GM23338 (cell line): ENCODE data around the gene DCN. TPM values are rescaled to one million over a fixed set of nuclear protein-coding genes. Genes with fewer than 3 reads are reported as not detected.

Experiments used
- ATAC-seq: fragments of 200-7000 bp; cut with Tn5 transposase; 3 replicates; pipeline ENCODE4 v1.9.1; 2020
- DNase-seq: peaks from one replicate; pipeline ENCODE4 v3.0.0-alpha.2; 2015; ENCODE audit warnings: low spot score
- H2AFZ ChIP-seq: fragments of 200-600 bp; sonication (generic); 2 replicates; pipeline ENCODE4 v1.8.0; 2016; ENCODE audit warnings: antibody characterized with exemption, mild to moderate bottlenecking, moderate library complexity
- H3F3A ChIP-seq: fragments of 200-600 bp; sonication (generic); replicated peaks from 2 replicates; pipeline ENCODE4 v1.8.0; 2017; ENCODE audit warnings: antibody characterized with exemption, mixed run types, low read depth
- H3K27ac ChIP-seq: fragments of 200-600 bp; sonication (generic); 2 replicates; pipeline ENCODE4 v1.6.1; 2016; ENCODE audit warnings: low read depth
- H3K27me3 ChIP-seq: fragments of 200-600 bp; sonication (generic); 2 replicates; pipeline ENCODE4 v1.8.0; 2016; ENCODE audit warnings: mild to moderate bottlenecking, mixed run types, moderate library complexity; ENCODE audit not compliant: insufficient read depth
- H3K36me3 ChIP-seq: fragments of 200-600 bp; sonication (generic); 2 replicates; pipeline ENCODE4 v1.8.0; 2016; ENCODE audit warnings: mild to moderate bottlenecking; ENCODE audit not compliant: insufficient read depth
- H3K4me1 ChIP-seq: fragments of 200-600 bp; sonication (generic); 2 replicates; pipeline ENCODE4 v1.8.0; 2016; ENCODE audit warnings: mild to moderate bottlenecking, moderate library complexity; ENCODE audit not compliant: insufficient read depth
- H3K4me2 ChIP-seq: fragments of 200-600 bp; sonication (generic); 2 replicates; pipeline ENCODE4 v1.7.1; 2017; ENCODE audit warnings: mixed run types
- H3K4me3 ChIP-seq: fragments of 200-600 bp; sonication (generic); 2 replicates; pipeline ENCODE4 v1.6.1; 2016; ENCODE audit warnings: mixed run types
- H3K79me2 ChIP-seq: fragments of 200-600 bp; sonication (generic); replicated peaks from 2 replicates; pipeline ENCODE4 v1.8.0; 2017; ENCODE audit warnings: mild to moderate bottlenecking; ENCODE audit not compliant: insufficient read depth
- H3K9me2 ChIP-seq: fragments of 200-600 bp; sonication (generic); 2 replicates; pipeline ENCODE4 v1.8.0; 2017; ENCODE audit not compliant: insufficient read depth
- H4K20me1 ChIP-seq: fragments of 200-600 bp; sonication (generic); replicated peaks from 2 replicates; pipeline ENCODE4 v1.8.0; 2017; ENCODE audit warnings: mild to moderate bottlenecking; ENCODE audit not compliant: insufficient read depth
- H3K27ac Mint-ChIP-seq: 2 replicates; pipeline ENCODE4 v1.8.0; 2020; ENCODE audit warnings: inconsistent platforms, mild to moderate bottlenecking, moderate library complexity, mixed read lengths
- H3K27me3 Mint-ChIP-seq: 3 replicates; pipeline ENCODE4 v1.8.0; 2022; ENCODE audit warnings: low read depth, mild to moderate bottlenecking, moderate library complexity, mixed read lengths, inconsistent platforms; ENCODE audit not compliant: insufficient read depth, poor library complexity
- H3K36me3 Mint-ChIP-seq: 3 replicates; pipeline ENCODE4 v1.8.0; 2021; ENCODE audit warnings: low read depth, mild to moderate bottlenecking, inconsistent platforms, moderate library complexity, mixed read lengths
- H3K4me1 Mint-ChIP-seq: 3 replicates; pipeline ENCODE4 v1.8.0; 2020; ENCODE audit warnings: mild to moderate bottlenecking, inconsistent platforms, mixed read lengths
- H3K4me3 Mint-ChIP-seq: 3 replicates; pipeline ENCODE4 v1.8.0; 2021; ENCODE audit warnings: moderate library complexity, mild to moderate bottlenecking, inconsistent platforms, mixed read lengths
- H3K9me3 Mint-ChIP-seq: 3 replicates; pipeline ENCODE4 v1.8.0; 2020; ENCODE audit warnings: moderate library complexity, mild to moderate bottlenecking, inconsistent platforms, mixed read lengths
- CREB1 ChIP-seq: fragments of 250-450 bp; sonication (Bioruptor Pico); IDR thresholded peaks from 2 replicates; pipeline ENCODE4 v1.5.0; 2020; ENCODE audit warnings: low read depth, mild to moderate bottlenecking, moderate library complexity
- ETS1 ChIP-seq: IDR thresholded peaks from 2 replicates; pipeline ENCODE4 v1.6.1; 2016; ENCODE audit warnings: antibody characterized with exemption
- EZH2 ChIP-seq: fragments of 200-600 bp; sonication (generic); IDR thresholded peaks from one replicate; pipeline ENCODE4 v1.8.0; 2017; ENCODE audit warnings: antibody characterized with exemption, mild to moderate bottlenecking, low read depth; ENCODE audit not compliant: unreplicated experiment
- JUNB ChIP-seq: IDR thresholded peaks from one replicate; pipeline ENCODE4 v1.6.1; 2016; ENCODE audit warnings: antibody characterized with exemption; ENCODE audit not compliant: unreplicated experiment
- NANOG ChIP-seq: IDR thresholded peaks from 2 replicates; pipeline ENCODE4 v1.6.1; 2016; ENCODE audit warnings: antibody characterized with exemption, borderline replicate concordance
- POLR2AphosphoS5 ChIP-seq: IDR thresholded peaks from 2 replicates; pipeline ENCODE4 v1.6.1; 2016; ENCODE audit warnings: antibody characterized with exemption, low read depth
- STAT1 ChIP-seq: IDR thresholded peaks from one replicate; pipeline ENCODE4 v1.6.1; 2016; ENCODE audit warnings: antibody characterized with exemption; ENCODE audit not compliant: unreplicated experiment
- ZNF114 ChIP-seq: fragments of 250-450 bp; sonication (Bioruptor Pico); IDR thresholded peaks from 2 replicates; pipeline ENCODE4 v1.5.0; 2020; ENCODE audit warnings: mild to moderate bottlenecking, moderate library complexity
- ZNF331 ChIP-seq: fragments of 250-450 bp; sonication (Bioruptor Pico); IDR thresholded peaks from 2 replicates; pipeline ENCODE4 v1.5.0; 2020; ENCODE audit warnings: low read depth, mild to moderate bottlenecking, moderate library complexity
- polyA plus RNA-seq: library from polyadenylated mRNA; unstranded; fragments of >200 nt; fragmentation: Nextera tagmentation; extraction: Ambion mirVana; gene quantifications from 2 replicates; pipeline ENCODE4 v1.2.1, GENCODE V29; 2016
- total RNA-seq: library from RNA; depleted of rRNA; stranded (reverse); fragments of >200 nt; shearing (Covaris generic); gene quantifications from 2 replicates; pipeline ENCODE4 v1.2.3, GENCODE V29; 2014
- TF ChIP-seq, protein P1 (sequence below): fragments of 250-450 bp; sonication (Bioruptor Pico); IDR thresholded peaks from 2 replicates; pipeline ENCODE4 v1.5.0; 2020; ENCODE audit warnings: mild to moderate bottlenecking, moderate library complexity
- TF ChIP-seq, protein P2 (sequence below), 2 experiments: fragments of 200-600 bp in 1 of 2; sonication (generic) in 1 of 2; conservative IDR thresholded peaks; 2 replicates each; pipeline versions ENCODE4 v1.5.1 to v1.6.1; 2016 to 2017; ENCODE audit warnings: antibody characterized with exemption in 2 of 2, low read depth in 2 of 2, mild to moderate bottlenecking in 2 of 2, moderate library complexity in 1 of 2

Gene DCN
- total and polyA plus RNA-seq, 2 experiments from 2014 or later, result not detected

DNA sequence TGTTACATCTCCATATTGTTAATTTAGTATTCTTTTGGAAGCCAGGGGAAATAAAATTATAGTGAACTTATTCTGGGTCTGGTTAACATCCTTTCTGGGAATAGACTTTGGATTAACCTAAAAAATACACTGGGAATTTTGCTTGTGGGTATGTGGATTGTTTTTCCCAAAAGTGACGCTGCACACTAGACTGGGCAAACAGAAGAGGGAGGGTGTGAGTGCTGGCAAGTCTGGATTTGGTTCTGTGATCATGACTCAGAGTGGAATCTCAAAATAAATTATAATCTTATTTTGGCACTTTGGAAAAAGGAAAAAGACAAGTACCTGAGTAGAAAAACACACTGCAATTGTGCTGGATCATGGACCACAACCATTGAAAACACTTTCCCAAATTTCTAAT is 56.1 kb downstream of the DCN start:
- no peak overlapping the region for H3K4me2 ChIP-seq
- no peaks in the 10 kb centered on the region for H3K27me3 ChIP-seq
- H4K20me1 ChIP-seq, result no peaks in the 10 kb centered on the region
- H3K79me2 ChIP-seq, result no peaks in the 10 kb centered on the region
- peaks cover 1% of the 10 kb centered on the region for H3K27me3 Mint-ChIP-seq
- no peaks in the 10 kb centered on the region for H3K36me3 ChIP-seq
- no peak overlapping the region for H3K4me3 Mint-ChIP-seq
- DNase-seq (no peak), ATAC-seq (no peak)
- H3K9me3 Mint-ChIP-seq, result no peaks in the 10 kb centered on the region
- no peak overlapping the region for H3K27ac ChIP-seq
- no peaks in the 10 kb centered on the region; the same call in 1 of the 2 replicates for H3K9me2 ChIP-seq
- no peak overlapping the region for H3K4me3 ChIP-seq
- no peaks in the 10 kb centered on the region for H3F3A ChIP-seq
- no peak overlapping the region for H2AFZ ChIP-seq
- H3K36me3 Mint-ChIP-seq, result no peaks in the 10 kb centered on the region
- no peak for TF ChIP-seq EZH2
- TF ChIP-seq, protein P1, sequence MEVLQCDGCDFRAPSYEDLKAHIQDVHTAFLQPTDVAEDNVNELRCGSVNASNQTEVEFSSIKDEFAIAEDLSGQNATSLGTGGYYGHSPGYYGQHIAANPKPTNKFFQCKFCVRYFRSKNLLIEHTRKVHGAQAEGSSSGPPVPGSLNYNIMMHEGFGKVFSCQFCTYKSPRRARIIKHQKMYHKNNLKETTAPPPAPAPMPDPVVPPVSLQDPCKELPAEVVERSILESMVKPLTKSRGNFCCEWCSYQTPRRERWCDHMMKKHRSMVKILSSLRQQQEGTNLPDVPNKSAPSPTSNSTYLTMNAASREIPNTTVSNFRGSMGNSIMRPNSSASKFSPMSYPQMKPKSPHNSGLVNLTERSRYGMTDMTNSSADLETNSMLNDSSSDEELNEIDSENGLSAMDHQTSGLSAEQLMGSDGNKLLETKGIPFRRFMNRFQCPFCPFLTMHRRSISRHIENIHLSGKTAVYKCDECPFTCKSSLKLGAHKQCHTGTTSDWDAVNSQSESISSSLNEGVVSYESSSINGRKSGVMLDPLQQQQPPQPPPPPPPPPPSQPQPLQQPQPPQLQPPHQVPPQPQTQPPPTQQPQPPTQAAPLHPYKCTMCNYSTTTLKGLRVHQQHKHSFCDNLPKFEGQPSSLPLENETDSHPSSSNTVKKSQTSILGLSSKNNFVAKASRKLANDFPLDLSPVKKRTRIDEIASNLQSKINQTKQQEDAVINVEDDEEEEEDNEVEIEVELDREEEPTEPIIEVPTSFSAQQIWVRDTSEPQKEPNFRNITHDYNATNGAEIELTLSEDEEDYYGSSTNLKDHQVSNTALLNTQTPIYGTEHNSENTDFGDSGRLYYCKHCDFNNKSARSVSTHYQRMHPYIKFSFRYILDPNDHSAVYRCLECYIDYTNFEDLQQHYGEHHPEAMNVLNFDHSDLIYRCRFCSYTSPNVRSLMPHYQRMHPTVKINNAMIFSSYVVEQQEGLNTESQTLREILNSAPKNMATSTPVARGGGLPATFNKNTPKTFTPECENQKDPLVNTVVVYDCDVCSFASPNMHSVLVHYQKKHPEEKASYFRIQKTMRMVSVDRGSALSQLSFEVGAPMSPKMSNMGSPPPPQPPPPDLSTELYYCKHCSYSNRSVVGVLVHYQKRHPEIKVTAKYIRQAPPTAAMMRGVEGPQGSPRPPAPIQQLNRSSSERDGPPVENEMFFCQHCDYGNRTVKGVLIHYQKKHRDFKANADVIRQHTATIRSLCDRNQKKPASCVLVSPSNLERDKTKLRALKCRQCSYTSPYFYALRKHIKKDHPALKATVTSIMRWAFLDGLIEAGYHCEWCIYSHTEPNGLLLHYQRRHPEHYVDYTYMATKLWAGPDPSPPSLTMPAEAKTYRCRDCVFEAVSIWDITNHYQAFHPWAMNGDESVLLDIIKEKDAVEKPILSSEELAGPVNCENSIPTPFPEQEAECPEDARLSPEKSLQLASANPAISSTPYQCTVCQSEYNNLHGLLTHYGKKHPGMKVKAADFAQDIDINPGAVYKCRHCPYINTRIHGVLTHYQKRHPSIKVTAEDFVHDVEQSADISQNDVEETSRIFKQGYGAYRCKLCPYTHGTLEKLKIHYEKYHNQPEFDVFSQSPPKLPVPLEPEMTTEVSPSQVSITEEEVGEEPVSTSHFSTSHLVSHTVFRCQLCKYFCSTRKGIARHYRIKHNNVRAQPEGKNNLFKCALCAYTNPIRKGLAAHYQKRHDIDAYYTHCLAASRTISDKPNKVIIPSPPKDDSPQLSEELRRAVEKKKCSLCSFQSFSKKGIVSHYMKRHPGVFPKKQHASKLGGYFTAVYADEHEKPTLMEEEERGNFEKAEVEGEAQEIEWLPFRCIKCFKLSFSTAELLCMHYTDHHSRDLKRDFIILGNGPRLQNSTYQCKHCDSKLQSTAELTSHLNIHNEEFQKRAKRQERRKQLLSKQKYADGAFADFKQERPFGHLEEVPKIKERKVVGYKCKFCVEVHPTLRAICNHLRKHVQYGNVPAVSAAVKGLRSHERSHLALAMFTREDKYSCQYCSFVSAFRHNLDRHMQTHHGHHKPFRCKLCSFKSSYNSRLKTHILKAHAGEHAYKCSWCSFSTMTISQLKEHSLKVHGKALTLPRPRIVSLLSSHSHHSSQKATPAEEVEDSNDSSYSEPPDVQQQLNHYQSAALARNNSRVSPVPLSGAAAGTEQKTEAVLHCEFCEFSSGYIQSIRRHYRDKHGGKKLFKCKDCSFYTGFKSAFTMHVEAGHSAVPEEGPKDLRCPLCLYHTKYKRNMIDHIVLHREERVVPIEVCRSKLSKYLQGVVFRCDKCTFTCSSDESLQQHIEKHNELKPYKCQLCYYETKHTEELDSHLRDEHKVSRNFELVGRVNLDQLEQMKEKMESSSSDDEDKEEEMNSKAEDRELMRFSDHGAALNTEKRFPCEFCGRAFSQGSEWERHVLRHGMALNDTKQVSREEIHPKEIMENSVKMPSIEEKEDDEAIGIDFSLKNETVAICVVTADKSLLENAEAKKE (CRISPR knock-in tag), result no peak
- TF ChIP-seq POLR2AphosphoS5, result no peak
- no peak for TF ChIP-seq ZNF331 (CRISPR knock-in tag)
- TF ChIP-seq NANOG, result no peak
- TF ChIP-seq JUNB, result no peak
- H3K27ac Mint-ChIP-seq, result no peak overlapping the region
- no peaks in the 10 kb centered on the region for H3K4me1 Mint-ChIP-seq
- no peaks in the 10 kb centered on the region for H3K4me1 ChIP-seq

- Histone ChIP-seq H3K9me2 (no peaks in the 10 kb centered on the region; the same call in 1 of the 2 replicates), H3K4me2 (no peak overlapping the region), H4K20me1 (no peaks in the 10 kb centered on the region), H2AFZ (no peak overlapping the region), H3K4me1 (no peaks in the 10 kb centered on the region), H3F3A (no peaks in the 10 kb centered on the region), H3K36me3 (no peaks in the 10 kb centered on the region), H3K79me2 (no peaks in the 10 kb centered on the region), H3K27me3 (no peaks in the 10 kb centered on the region), H3K4me3 (no peak overlapping the region), H3K27ac (no peak overlapping the region)
- no peak for DNase-seq
- H3K36me3 Mint-ChIP-seq, result no peaks in the 10 kb centered on the region
- no peak overlapping the region for H3K27ac Mint-ChIP-seq
- no peak for ATAC-seq
- no peak overlapping the region for H3K4me3 Mint-ChIP-seq
- no peaks in the 10 kb centered on the region for H3K9me3 Mint-ChIP-seq
- H3K4me1 Mint-ChIP-seq, result no peaks in the 10 kb centered on the region
- peaks cover 1% of the 10 kb centered on the region for H3K27me3 Mint-ChIP-seq
- no peak for TF ChIP-seq ETS1
- no peak for TF ChIP-seq ZNF114
- TF ChIP-seq, protein P2, sequence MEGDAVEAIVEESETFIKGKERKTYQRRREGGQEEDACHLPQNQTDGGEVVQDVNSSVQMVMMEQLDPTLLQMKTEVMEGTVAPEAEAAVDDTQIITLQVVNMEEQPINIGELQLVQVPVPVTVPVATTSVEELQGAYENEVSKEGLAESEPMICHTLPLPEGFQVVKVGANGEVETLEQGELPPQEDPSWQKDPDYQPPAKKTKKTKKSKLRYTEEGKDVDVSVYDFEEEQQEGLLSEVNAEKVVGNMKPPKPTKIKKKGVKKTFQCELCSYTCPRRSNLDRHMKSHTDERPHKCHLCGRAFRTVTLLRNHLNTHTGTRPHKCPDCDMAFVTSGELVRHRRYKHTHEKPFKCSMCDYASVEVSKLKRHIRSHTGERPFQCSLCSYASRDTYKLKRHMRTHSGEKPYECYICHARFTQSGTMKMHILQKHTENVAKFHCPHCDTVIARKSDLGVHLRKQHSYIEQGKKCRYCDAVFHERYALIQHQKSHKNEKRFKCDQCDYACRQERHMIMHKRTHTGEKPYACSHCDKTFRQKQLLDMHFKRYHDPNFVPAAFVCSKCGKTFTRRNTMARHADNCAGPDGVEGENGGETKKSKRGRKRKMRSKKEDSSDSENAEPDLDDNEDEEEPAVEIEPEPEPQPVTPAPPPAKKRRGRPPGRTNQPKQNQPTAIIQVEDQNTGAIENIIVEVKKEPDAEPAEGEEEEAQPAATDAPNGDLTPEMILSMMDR (conservative IDR thresholded peaks at IDR 0.05; ENCODE audit: low read depth in 2 of 2), result no peak
- TF ChIP-seq POLR2AphosphoS5, result no peak
- no peak for TF ChIP-seq CREB1 (CRISPR knock-in tag)
- TF ChIP-seq EZH2, result no peak
- TF ChIP-seq ZNF331 (CRISPR knock-in tag), result no peak
- no peak for TF ChIP-seq STAT1
Measured at GRCh38 chr12:91123236-91123916, 59.2 kb downstream of the DCN start.
